SK-N-SH (cell line): ENCODE data around the gene STK26. TPM values are rescaled to one million over a fixed set of nuclear protein-coding genes. Genes with fewer than 3 reads are reported as not detected.

Experiments
- CTCF ChIA-PET: fragments of 300-600, 350-600 bp; formaldehyde crosslinking; extraction: SDS; loops from one replicate; lab custom pipeline; 2021; lab: Yijun Ruan, JAX
- POLR2A ChIA-PET: fragments of 350-600 bp; sonication (Branson Sonifier 250); formaldehyde crosslinking; extraction: SDS; loops from one replicate; lab custom pipeline; 2020; ENCODE audit warnings: antibody characterized with exemption, inconsistent platforms; lab: Yijun Ruan, JAX
- DNase-seq: peaks from one replicate; pipeline ENCODE4 v3.0.0; 2012
- H2AFZ ChIP-seq: fragments of 200-600 bp; sonication (generic); 2 replicates; pipeline ENCODE4 v1.8.1; 2016; ENCODE audit warnings: antibody characterized with exemption, mild to moderate bottlenecking, low read depth
- H3F3A ChIP-seq: fragments of 200-600 bp; sonication (generic); replicated peaks from 2 replicates; pipeline ENCODE3; 2016; ENCODE audit warnings: antibody characterized with exemption, mild to moderate bottlenecking; ENCODE audit not compliant: insufficient read depth
- H3K27ac ChIP-seq, 2 experiments: fragments of 200-500 bp in 1 of 2; fragments of 200-600 bp in 1 of 2; sonication (Bioruptor generic) in 1 of 2; sonication (generic), shearing (Covaris generic) in 1 of 2; 2 replicates each; pipeline versions ENCODE4 v1.5.1 to v1.6.1; 2014 to 2016; ENCODE audit warnings: low read depth in 2 of 2, inconsistent platforms in 1 of 2, low read length in 1 of 2, mild to moderate bottlenecking in 1 of 2, mixed read lengths in 1 of 2
- H3K27me3 ChIP-seq: fragments of 200-600 bp; sonication (generic), shearing (Covaris generic); 2 replicates; pipeline ENCODE4 v1.6.1; 2016; ENCODE audit warnings: mixed run types; ENCODE audit not compliant: insufficient read depth
- H3K36me3 ChIP-seq, 2 experiments: fragments of 200-500 bp in 1 of 2; fragments of 200-600 bp in 1 of 2; sonication (Bioruptor generic) in 1 of 2; sonication (generic) in 1 of 2; replicated peaks in 1 of 2; 2 replicates each; pipeline versions ENCODE3 to v1.5.1; 2014 to 2016; ENCODE audit warnings: low read length in 1 of 2, mild to moderate bottlenecking in 1 of 2; ENCODE audit not compliant: insufficient read depth in 2 of 2, control insufficient read depth in 1 of 2
- H3K4me1 ChIP-seq, 2 experiments: fragments of 200-500 bp in 1 of 2; fragments of 200-600 bp in 1 of 2; sonication (Bioruptor generic) in 1 of 2; sonication (generic), shearing (Covaris generic) in 1 of 2; 2 replicates each; pipeline versions ENCODE4 v1.5.1 to v1.6.1; 2014 to 2016; ENCODE audit warnings: low read depth in 1 of 2, low read length in 1 of 2, mixed run types in 1 of 2; ENCODE audit not compliant: insufficient read depth in 2 of 2, control insufficient read depth in 1 of 2
- H3K4me2 ChIP-seq: fragments of 200-600 bp; sonication (generic), shearing (Covaris generic); 2 replicates; pipeline ENCODE4 v1.6.1; 2017; ENCODE audit warnings: mixed run types
- H3K4me3 ChIP-seq, 2 experiments: fragments of 200-500 bp in 1 of 2; fragments of 200-600 bp in 1 of 2; sonication (Bioruptor generic) in 1 of 2; sonication (generic), shearing (Covaris generic) in 1 of 2; 2 replicates each; pipeline versions ENCODE4 v1.5.1 to v1.8.1; 2014 to 2016; ENCODE audit warnings: low read depth in 2 of 2, inconsistent platforms in 1 of 2, low read length in 1 of 2, mild to moderate bottlenecking in 1 of 2, mixed read lengths in 1 of 2, moderate library complexity in 1 of 2
- H3K79me2 ChIP-seq: fragments of 200-600 bp; sonication (generic); 2 replicates; pipeline ENCODE4 v1.8.1; 2017; ENCODE audit warnings: mild to moderate bottlenecking; ENCODE audit not compliant: insufficient read depth
- H3K9ac ChIP-seq: fragments of 200-600 bp; sonication (generic); 2 replicates; pipeline ENCODE4 v1.6.1; 2017; ENCODE audit warnings: mixed run types
- H3K9me2 ChIP-seq: fragments of 200-600 bp; sonication (generic); 2 replicates; pipeline ENCODE4 v1.6.1; 2017; ENCODE audit warnings: mixed run types
- H3K9me3 ChIP-seq: fragments of 200-600 bp; sonication (generic); 2 replicates; pipeline ENCODE4 v1.6.1; 2017; ENCODE audit warnings: mixed run types, mild to moderate bottlenecking, moderate library complexity
- H4K20me1 ChIP-seq: fragments of 200-600 bp; sonication (generic); 2 replicates; pipeline ENCODE4 v1.6.1; 2017; ENCODE audit warnings: mild to moderate bottlenecking, mixed run types; ENCODE audit not compliant: insufficient read depth
- CHD2 ChIP-seq: fragments of 150-350 bp; IDR thresholded peaks from 2 replicates; pipeline ENCODE4 v1.6.1; 2018; ENCODE audit warnings: low read length; ENCODE audit not compliant: partially characterized antibody
- EZH2phosphoT487 ChIP-seq: fragments of 200-600 bp; sonication (generic); IDR thresholded peaks from 2 replicates; pipeline ENCODE4 v1.6.1; 2017; ENCODE audit warnings: low read depth, mixed run types, mild to moderate bottlenecking, antibody characterized with exemption, moderate library complexity, borderline replicate concordance
- FOSL2 ChIP-seq: IDR thresholded peaks from 2 replicates; pipeline ENCODE4 v1.4.0; 2012; ENCODE audit warnings: low read depth, mild to moderate bottlenecking, moderate library complexity, borderline replicate concordance
- GABPA ChIP-seq: IDR thresholded peaks from 2 replicates; pipeline ENCODE4 v1.4.0; 2012; ENCODE audit warnings: low read depth, mild to moderate bottlenecking
- JUND ChIP-seq: IDR thresholded peaks from 2 replicates; pipeline ENCODE4 v1.4.0; 2012
- MEF2A ChIP-seq: IDR thresholded peaks from 2 replicates; pipeline ENCODE4 v1.4.0; 2012; ENCODE audit warnings: low read depth, borderline replicate concordance
- MXI1 ChIP-seq: IDR thresholded peaks from 2 replicates; pipeline ENCODE4 v1.6.1; 2012; ENCODE audit warnings: mild to moderate bottlenecking, low read depth, low read length, improper control_type of control experiment
- NFIC ChIP-seq: IDR thresholded peaks from 2 replicates; pipeline ENCODE4 v1.4.0; 2012; ENCODE audit warnings: borderline replicate concordance
- NRF1 ChIP-seq: IDR thresholded peaks from 2 replicates; pipeline ENCODE4 v1.6.1; 2012; ENCODE audit warnings: low read depth, mild to moderate bottlenecking, low read length
- SIN3A ChIP-seq: IDR thresholded peaks from 2 replicates; pipeline ENCODE4 v1.6.1; 2012; ENCODE audit warnings: low read depth, mild to moderate bottlenecking, low read length, moderate library complexity, borderline replicate concordance
- SMC3 ChIP-seq: IDR thresholded peaks from 2 replicates; pipeline ENCODE4 v1.6.1; 2012; ENCODE audit warnings: low read depth, low read length, improper control_type of control experiment
- TAF1 ChIP-seq: IDR thresholded peaks from 2 replicates; pipeline ENCODE4 v1.6.1; 2012; ENCODE audit warnings: low read depth, mild to moderate bottlenecking, low read length, moderate library complexity, borderline replicate concordance
- TCF12 ChIP-seq: IDR thresholded peaks from 2 replicates; pipeline ENCODE4 v1.4.0; 2012
- TEAD4 ChIP-seq: IDR thresholded peaks from 2 replicates; pipeline ENCODE4 v1.4.0; 2012; ENCODE audit warnings: mild to moderate bottlenecking, borderline replicate concordance; ENCODE audit not compliant: insufficient read depth
- USF2 ChIP-seq: fragments of 150-350 bp; IDR thresholded peaks from 2 replicates; pipeline ENCODE4 v1.6.1; 2017; ENCODE audit warnings: antibody characterized with exemption, low read length, low read depth, borderline replicate concordance
- WGBS: methylation state at CpG from one replicate; pipeline ENCODE4 v1.1.6; 2017; ENCODE audit warnings: low lambda C conversion rate; 5-methylcytosine and 5-hydroxymethylcytosine counted together
- polyA plus RNA-seq, 3 experiments: library from polyadenylated mRNA; depleted of rRNA; stranded (reverse); fragments of >200 nt; gene quantifications; 2 replicates each; pipeline ENCODE4 v1.2.3, GENCODE V29; 2012
- TF ChIP-seq, protein P1 (sequence below): fragments of 150-350 bp; IDR thresholded peaks from 2 replicates; pipeline ENCODE4 v1.6.1; 2016; ENCODE audit warnings: mild to moderate bottlenecking, low read depth, low read length
- TF ChIP-seq, protein P2 (sequence below): IDR thresholded peaks from 2 replicates; pipeline ENCODE4 v1.4.0; 2012; ENCODE audit warnings: low read depth, borderline replicate concordance
- TF ChIP-seq, protein P3 (sequence below): fragments of 200-600 bp; sonication (generic); IDR thresholded peaks from 2 replicates; pipeline ENCODE4 v1.6.1; 2017; ENCODE audit warnings: antibody characterized with exemption, mild to moderate bottlenecking, moderate library complexity

STK26 gene
- polyA plus RNA-seq, 1 of the 3 experiments (the other 2 are of a cell fraction) = 3.5 TPM

GRCh38 chrX:132063334-132063733 is 40.2 kb downstream of the STK26 start:
- CTCF ChIA-PET = interaction anchor here (3.2 kb wide), 1 partner anchor 8 kb away, joined by 16 read pairs; no protein-coding TSS in a partner anchor
- Histone ChIP-seq H2AFZ (no peak overlapping the region), H4K20me1 (no peaks in the 10 kb centered on the region), H3K27me3 (no peaks in the 10 kb centered on the region; the same call in 1 of the 2 replicates), H3K27ac (no peak overlapping the region), H3K79me2 (no peaks in the 10 kb centered on the region), H3F3A (no peaks in the 10 kb centered on the region), H3K9me3 (no peaks in the 10 kb centered on the region), H3K9ac (no peak overlapping the region), H3K4me3 (no peak overlapping the region), H3K9me2 (no peaks in the 10 kb centered on the region), H3K36me3 (no peaks in the 10 kb centered on the region), H3K4me1 (no peaks in the 10 kb centered on the region; a peak in 1 of 4 replicates), H3K4me2 (no peak overlapping the region)
- WGBS = 46% methylated on average over 3 of the region's 3 CpGs
- DNase-seq = no peak
- POLR2A ChIA-PET = no interaction called here
- TF ChIP-seq GABPA = no peak
- TF ChIP-seq CHD2 = no peak
- no peak for TF ChIP-seq SMC3
- TF ChIP-seq USF2 = no peak
- TF ChIP-seq, protein P1, sequence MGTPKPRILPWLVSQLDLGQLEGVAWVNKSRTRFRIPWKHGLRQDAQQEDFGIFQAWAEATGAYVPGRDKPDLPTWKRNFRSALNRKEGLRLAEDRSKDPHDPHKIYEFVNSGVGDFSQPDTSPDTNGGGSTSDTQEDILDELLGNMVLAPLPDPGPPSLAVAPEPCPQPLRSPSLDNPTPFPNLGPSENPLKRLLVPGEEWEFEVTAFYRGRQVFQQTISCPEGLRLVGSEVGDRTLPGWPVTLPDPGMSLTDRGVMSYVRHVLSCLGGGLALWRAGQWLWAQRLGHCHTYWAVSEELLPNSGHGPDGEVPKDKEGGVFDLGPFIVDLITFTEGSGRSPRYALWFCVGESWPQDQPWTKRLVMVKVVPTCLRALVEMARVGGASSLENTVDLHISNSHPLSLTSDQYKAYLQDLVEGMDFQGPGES = no peak
- no peak for TF ChIP-seq MXI1
- no peak for TF ChIP-seq NFIC
- TF ChIP-seq, protein P2, sequence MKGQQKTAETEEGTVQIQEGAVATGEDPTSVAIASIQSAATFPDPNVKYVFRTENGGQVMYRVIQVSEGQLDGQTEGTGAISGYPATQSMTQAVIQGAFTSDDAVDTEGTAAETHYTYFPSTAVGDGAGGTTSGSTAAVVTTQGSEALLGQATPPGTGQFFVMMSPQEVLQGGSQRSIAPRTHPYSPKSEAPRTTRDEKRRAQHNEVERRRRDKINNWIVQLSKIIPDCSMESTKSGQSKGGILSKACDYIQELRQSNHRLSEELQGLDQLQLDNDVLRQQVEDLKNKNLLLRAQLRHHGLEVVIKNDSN = no peak
- TF ChIP-seq JUND = no peak
- TF ChIP-seq NRF1 = no peak
- TF ChIP-seq TEAD4 = no peak
- TF ChIP-seq TAF1 = no peak
- TF ChIP-seq, protein P3, sequence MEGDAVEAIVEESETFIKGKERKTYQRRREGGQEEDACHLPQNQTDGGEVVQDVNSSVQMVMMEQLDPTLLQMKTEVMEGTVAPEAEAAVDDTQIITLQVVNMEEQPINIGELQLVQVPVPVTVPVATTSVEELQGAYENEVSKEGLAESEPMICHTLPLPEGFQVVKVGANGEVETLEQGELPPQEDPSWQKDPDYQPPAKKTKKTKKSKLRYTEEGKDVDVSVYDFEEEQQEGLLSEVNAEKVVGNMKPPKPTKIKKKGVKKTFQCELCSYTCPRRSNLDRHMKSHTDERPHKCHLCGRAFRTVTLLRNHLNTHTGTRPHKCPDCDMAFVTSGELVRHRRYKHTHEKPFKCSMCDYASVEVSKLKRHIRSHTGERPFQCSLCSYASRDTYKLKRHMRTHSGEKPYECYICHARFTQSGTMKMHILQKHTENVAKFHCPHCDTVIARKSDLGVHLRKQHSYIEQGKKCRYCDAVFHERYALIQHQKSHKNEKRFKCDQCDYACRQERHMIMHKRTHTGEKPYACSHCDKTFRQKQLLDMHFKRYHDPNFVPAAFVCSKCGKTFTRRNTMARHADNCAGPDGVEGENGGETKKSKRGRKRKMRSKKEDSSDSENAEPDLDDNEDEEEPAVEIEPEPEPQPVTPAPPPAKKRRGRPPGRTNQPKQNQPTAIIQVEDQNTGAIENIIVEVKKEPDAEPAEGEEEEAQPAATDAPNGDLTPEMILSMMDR = no peak
- no peak for TF ChIP-seq MEF2A
- no peak for TF ChIP-seq EZH2phosphoT487
- TF ChIP-seq TCF12 = no peak
- TF ChIP-seq FOSL2 = no peak
- TF ChIP-seq SIN3A = no peak
